SK-N-MC (cell line): ENCODE measurements around the gene KCNH1.

Experiments
- DNase-seq: peaks from one replicate; pipeline ENCODE4 v3.0.0-alpha.2; 2011; ENCODE audit warnings: low read depth, low spot score
- H3K27ac ChIP-seq: fragments of 200-600 bp; sonication (generic); 2 replicates; pipeline ENCODE4 v1.5.1; 2016; ENCODE audit warnings: mixed run types
- H3K36me3 ChIP-seq: fragments of 200-600 bp; sonication (generic); 2 replicates; pipeline ENCODE4 v1.6.1; 2017; ENCODE audit warnings: antibody characterized with exemption, low read length, mixed read lengths; ENCODE audit not compliant: insufficient read depth
- H3K4me3 ChIP-seq: fragments of 200-600 bp; sonication (generic); 2 replicates; pipeline ENCODE4 v1.5.1; 2016
- H3K9ac ChIP-seq: fragments of 200-600 bp; sonication (generic); 2 replicates; pipeline ENCODE4 v1.8.0; 2017; ENCODE audit warnings: mixed run types, mixed read lengths; ENCODE audit not compliant: insufficient read length
- H3K9me3 ChIP-seq: fragments of 200-600 bp; sonication (generic); 2 replicates; pipeline ENCODE4 v1.6.1; 2017; ENCODE audit warnings: low read depth, mild to moderate bottlenecking, antibody characterized with exemption, low read length, moderate library complexity, mixed read lengths
- EZH2 ChIP-seq: fragments of 200-600 bp; sonication (generic); IDR thresholded peaks from one replicate; pipeline ENCODE4 v1.6.1; 2017; ENCODE audit warnings: antibody characterized with exemption
- FOXP2 ChIP-seq: optimal IDR thresholded peaks from 2 replicates; pipeline ENCODE3; 2011; ENCODE audit warnings: mild to moderate bottlenecking, moderate library complexity; ENCODE audit not compliant: insufficient read depth; ENCODE audit errors: extremely low read length, control extremely low read depth
- POLR2AphosphoS5 ChIP-seq: IDR thresholded peaks from 2 replicates; pipeline ENCODE4 v1.6.1; 2012; ENCODE audit warnings: mild to moderate bottlenecking, low read depth, low read length, borderline replicate concordance

KCNH1 gene

DNA sequence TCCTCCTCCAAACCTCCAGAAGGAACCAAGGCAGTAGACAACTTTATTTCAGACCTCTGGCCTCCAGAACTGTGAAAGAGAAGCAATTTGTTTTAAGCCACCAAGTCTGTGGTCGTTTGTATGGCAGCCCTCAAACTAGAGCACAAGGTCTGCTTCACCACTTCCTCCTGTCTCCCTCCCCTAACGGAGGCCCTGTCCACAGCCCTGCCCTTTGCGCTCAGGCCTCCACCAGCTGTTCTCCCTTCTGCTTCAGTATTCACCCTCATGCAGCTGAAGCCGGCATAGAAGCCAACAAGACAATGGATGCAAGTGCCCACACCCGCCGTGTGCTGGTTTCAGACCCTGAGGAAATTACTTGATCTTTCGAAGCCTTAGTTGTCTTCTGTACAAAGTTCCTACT, 441.2 kb downstream of the KCNH1 start:
- no peak overlapping the region for H3K27ac ChIP-seq
- H3K36me3 ChIP-seq, result no peaks in the 10 kb centered on the region
- no peak overlapping the region for H3K4me3 ChIP-seq
- no peak for TF ChIP-seq FOXP2
- TF ChIP-seq EZH2, result no peak
- no peak for TF ChIP-seq POLR2AphosphoS5
- no peak overlapping the region for H3K9ac ChIP-seq
- DNase-seq, result no peak
- H3K9me3 ChIP-seq, result no peaks in the 10 kb centered on the region

DNA sequence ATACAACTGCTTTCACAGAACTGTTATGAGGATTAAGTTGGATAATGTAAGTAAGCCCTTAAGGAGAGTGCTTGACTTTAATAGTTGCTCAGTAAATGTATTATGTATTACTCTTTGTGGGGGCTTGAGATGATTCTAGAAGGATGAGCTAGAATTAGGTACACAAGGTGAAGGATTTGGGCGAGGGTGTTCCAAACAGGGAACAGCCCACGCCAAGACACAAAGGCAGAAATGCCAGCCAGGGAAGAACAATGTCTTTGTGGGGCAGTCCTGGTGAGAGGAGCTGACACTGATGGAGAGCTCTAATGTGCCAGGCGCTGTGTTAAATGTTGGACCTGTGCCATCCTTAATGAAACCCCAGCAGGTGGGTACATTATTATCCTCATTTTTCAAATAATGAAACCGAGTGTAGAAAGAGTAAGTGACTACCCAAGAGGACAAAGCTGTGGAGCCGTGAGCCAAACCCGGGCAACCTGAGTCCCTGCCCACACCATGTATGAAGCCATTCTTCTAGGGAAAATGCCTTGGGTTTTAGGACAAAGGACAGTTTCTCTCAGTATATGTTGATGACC, 442.8 kb downstream of the KCNH1 start:
- H3K9ac ChIP-seq, result no peak overlapping the region
- H3K4me3 ChIP-seq, result no peak overlapping the region
- H3K27ac ChIP-seq, result no peak overlapping the region
- no peaks in the 10 kb centered on the region for H3K9me3 ChIP-seq
- no peaks in the 10 kb centered on the region for H3K36me3 ChIP-seq
- no peak for TF ChIP-seq POLR2AphosphoS5
- TF ChIP-seq EZH2, result no peak
- TF ChIP-seq FOXP2, result no peak
- DNase-seq, result no peak

DNA sequence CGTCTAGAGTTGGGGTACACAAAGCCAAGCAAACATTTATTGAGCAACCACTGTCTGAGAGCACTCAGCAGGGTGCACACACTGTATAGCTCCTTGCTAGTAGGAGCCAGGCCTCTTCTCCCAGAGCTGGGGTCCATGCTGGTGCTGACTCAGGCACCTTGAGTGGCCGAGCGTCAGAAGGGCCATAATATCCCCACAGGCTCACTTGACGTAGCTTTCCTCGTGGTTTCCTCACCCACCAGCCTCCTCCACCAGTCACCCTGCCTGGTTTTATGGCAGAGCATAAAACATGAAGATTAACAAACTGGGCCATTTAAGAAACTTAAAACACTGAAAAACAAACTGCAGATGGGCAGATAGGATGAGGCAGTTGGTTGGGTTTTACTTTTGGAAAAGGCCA, 443.7 kb downstream of the KCNH1 start:
- H3K36me3 ChIP-seq, result no peaks in the 10 kb centered on the region
- no peak for TF ChIP-seq POLR2AphosphoS5
- no peak for TF ChIP-seq FOXP2
- no peak for TF ChIP-seq EZH2
- H3K9ac ChIP-seq, result no peak overlapping the region
- H3K27ac ChIP-seq, result no peak overlapping the region
- H3K9me3 ChIP-seq, result no peaks in the 10 kb centered on the region
- no peak overlapping the region for H3K4me3 ChIP-seq
- no peak for DNase-seq

DNA sequence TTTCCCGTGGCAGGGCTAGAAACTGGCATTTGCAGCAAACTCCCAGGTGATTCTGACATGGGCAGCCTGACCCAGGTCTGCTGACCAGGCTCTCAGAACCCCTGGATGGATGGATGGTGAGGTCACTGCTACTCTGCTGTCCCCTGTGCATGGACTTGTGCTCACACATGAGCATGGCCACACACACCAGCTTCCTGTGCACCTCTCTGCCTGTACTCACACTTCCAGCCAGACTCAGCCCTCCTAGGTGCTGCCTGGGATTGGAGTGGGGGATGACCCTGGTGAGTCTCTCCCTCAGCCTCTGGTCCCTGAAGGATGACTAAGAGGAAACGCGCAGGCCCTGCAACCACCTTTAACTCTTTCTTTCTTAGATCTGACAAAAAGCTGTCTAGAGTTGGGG, 444.1 kb downstream of the KCNH1 start:
- H3K4me3 ChIP-seq, result no peak overlapping the region
- H3K36me3 ChIP-seq, result no peaks in the 10 kb centered on the region
- DNase-seq, result no peak
- H3K9ac ChIP-seq, result no peak overlapping the region
- no peak for TF ChIP-seq EZH2
- TF ChIP-seq FOXP2, result no peak
- no peak for TF ChIP-seq POLR2AphosphoS5
- H3K9me3 ChIP-seq, result no peaks in the 10 kb centered on the region
- no peak overlapping the region for H3K27ac ChIP-seq

DNA sequence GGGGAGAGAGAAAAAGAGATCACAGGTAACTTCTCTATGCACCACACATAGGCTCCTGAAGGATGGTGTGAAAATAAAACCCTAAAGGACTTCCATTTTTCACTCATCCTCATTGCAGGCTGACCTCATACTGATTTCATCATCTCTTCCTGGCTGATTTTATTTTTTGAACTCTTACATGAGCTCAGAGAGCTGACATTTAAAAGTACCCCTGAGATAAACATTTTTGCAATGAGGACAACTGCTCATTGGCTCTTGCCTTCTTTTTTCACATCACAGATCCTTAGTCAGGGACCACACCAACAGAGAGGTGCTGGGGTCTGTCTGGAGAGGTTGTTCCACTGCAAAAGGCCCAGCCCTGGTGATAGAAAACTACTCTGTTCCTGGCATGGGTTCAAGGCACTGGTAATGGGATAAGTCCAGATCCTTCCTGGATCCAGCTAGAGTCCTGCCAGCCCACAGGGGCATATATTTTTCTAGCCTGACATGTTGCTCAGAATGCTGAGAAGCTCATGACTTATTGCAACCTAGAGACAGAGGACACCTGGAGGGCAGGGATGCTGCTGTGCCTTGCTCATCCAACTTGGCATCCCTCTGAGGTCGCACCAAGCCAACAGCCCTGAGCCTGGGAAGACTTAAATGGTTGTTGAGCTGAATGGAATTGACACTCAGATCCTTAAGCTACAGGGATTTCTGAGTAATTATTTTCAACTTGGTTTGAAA, 445.3 kb downstream of the KCNH1 start:
- no peak for DNase-seq
- H3K27ac ChIP-seq, result no peak overlapping the region
- no peaks in the 10 kb centered on the region for H3K36me3 ChIP-seq
- H3K4me3 ChIP-seq, result no peak overlapping the region
- H3K9ac ChIP-seq, result no peak overlapping the region
- H3K9me3 ChIP-seq, result no peaks in the 10 kb centered on the region
- TF ChIP-seq POLR2AphosphoS5 (no peak), FOXP2 (no peak), EZH2 (no peak)

DNA sequence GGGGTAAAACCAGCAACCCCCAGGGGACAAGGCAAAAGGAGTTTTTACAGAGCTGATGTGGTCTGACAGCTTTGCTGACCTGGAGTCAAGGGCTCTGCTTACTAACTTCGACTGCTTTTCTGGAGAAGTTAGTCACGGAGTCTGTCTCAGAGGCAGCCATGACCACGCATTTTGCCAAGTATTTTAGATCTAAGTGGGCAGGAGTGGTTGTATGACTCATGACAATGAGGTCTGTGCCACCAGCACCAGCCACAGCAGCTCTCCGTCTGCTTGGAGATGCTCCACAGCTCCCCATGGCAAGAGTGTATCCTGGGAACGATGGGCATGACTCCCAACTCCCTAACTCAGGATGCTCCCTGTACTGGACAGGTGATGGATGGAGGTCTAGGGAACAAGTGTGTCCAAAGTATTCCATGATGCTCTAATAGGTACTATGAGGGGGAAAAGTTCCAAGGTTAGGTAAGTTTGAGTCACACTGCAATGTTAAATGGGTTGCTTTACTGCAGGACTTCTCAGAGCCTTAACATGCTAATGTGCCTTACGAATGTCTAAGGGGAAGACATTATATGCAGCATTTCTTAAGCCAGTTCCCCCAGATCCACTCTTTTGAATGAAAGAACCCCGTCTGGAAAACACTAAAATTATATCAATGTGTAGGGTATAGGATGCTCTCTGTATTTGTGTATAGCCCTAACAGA, 446.2 kb downstream of the KCNH1 start:
- TF ChIP-seq EZH2 (no peak), POLR2AphosphoS5 (no peak), FOXP2 (no peak)
- H3K4me3 ChIP-seq, result no peak overlapping the region
- no peaks in the 10 kb centered on the region for H3K36me3 ChIP-seq
- H3K9ac ChIP-seq, result no peak overlapping the region
- H3K9me3 ChIP-seq, result no peaks in the 10 kb centered on the region
- H3K27ac ChIP-seq, result no peak overlapping the region
- DNase-seq, result no peak

DNA sequence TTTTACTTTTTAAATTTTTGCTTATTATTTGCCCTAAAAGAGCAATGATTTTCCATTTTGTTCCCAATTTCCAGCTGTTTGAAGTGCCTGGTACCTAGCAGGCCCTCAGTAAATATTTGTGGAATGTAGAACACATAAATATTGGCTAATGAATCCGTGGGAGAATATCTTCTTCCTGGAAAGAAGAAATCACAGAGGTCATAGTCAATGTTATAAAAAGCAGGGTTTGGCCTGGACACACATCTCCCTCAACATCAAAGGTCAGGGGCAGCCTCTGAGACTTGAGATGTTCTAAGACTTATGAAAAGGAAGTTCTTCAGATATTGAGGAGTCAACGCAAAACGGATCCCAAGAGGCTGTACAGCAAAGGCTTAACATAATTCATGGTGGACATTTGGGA, 447.1 kb downstream of the KCNH1 start:
- H3K36me3 ChIP-seq, result no peaks in the 10 kb centered on the region
- no peak overlapping the region for H3K27ac ChIP-seq
- no peak overlapping the region for H3K4me3 ChIP-seq
- TF ChIP-seq POLR2AphosphoS5, result no peak
- TF ChIP-seq EZH2, result no peak
- TF ChIP-seq FOXP2, result no peak
- no peak for DNase-seq
- no peaks in the 10 kb centered on the region for H3K9me3 ChIP-seq
- no peak overlapping the region for H3K9ac ChIP-seq

DNA sequence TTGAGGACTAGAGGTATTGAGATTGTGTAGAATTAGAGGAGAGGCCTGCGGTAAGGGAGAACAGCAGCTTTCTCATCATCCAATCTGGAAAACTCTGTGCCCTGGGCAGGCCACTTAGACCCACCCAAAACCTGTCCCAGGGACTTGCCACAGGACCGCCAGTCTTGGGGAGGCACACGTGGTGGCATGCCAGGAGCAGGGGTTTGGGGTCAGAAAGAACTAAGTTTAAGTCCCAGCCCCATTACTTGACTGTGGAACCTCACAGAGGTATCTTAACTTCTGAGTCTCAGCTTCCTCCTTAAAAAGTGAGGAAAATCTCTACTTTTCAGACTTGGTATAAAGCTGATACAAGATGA, 448.7 kb downstream of the KCNH1 start:
- DNase-seq, result no peak
- no peaks in the 10 kb centered on the region for H3K9me3 ChIP-seq
- no peak overlapping the region for H3K27ac ChIP-seq
- H3K36me3 ChIP-seq, result no peaks in the 10 kb centered on the region
- H3K4me3 ChIP-seq, result no peak overlapping the region
- no peak overlapping the region for H3K9ac ChIP-seq
- TF ChIP-seq FOXP2 (no peak), EZH2 (no peak), POLR2AphosphoS5 (no peak)
